Hepatocyte (in vitro differentiated cells): ENCODE results near the gene RNF208. TPM values are rescaled to one million over a fixed set of nuclear protein-coding genes. Genes with fewer than 3 reads are reported as not detected.

Experiments
- DNase-seq: peaks from one replicate; pipeline ENCODE4 v3.0.0-alpha.2; 2016; ENCODE audit warnings: low spot score
- H2AFZ ChIP-seq: fragments of 200-600 bp; sonication (generic); 2 replicates; pipeline ENCODE4 v1.6.0; 2016; ENCODE audit warnings: antibody characterized with exemption, mild to moderate bottlenecking
- H3K27ac ChIP-seq: fragments of 200-600 bp; sonication (generic); 2 replicates; pipeline ENCODE4 v1.5.1; 2016; ENCODE audit warnings: mild to moderate bottlenecking
- H3K27me3 ChIP-seq: fragments of 200-600 bp; sonication (generic); 2 replicates; pipeline ENCODE4 v1.6.1; 2016
- H3K36me3 ChIP-seq: fragments of 200-600 bp; sonication (generic); replicated peaks from 2 replicates; pipeline ENCODE4 v1.5.1; 2016; ENCODE audit warnings: low read depth; ENCODE audit not compliant: insufficient read depth
- H3K4me1 ChIP-seq: fragments of 200-600 bp; sonication (generic); 2 replicates; pipeline ENCODE4 v1.5.1; 2016; ENCODE audit warnings: mild to moderate bottlenecking, moderate library complexity; ENCODE audit not compliant: insufficient read depth
- H3K4me2 ChIP-seq: fragments of 200-600 bp; sonication (generic); 2 replicates; pipeline ENCODE4 v1.6.0; 2016
- H3K4me3 ChIP-seq: fragments of 200-600 bp; sonication (generic); 2 replicates; pipeline ENCODE4 v1.5.1; 2016; ENCODE audit warnings: mild to moderate bottlenecking
- H3K79me2 ChIP-seq: fragments of 200-600 bp; sonication (generic); 2 replicates; pipeline ENCODE4 v1.6.0; 2017; ENCODE audit warnings: mild to moderate bottlenecking
- H3K9me2 ChIP-seq: fragments of 200-600 bp; sonication (generic); replicated peaks from 2 replicates; pipeline ENCODE4 v1.6.0; 2017; ENCODE audit warnings: mild to moderate bottlenecking; ENCODE audit not compliant: insufficient read depth
- H3K9me3 ChIP-seq: fragments of 200-600 bp; sonication (generic); 2 replicates; pipeline ENCODE4 v1.5.1; 2016; ENCODE audit warnings: low read depth, mild to moderate bottlenecking
- H4K20me1 ChIP-seq: fragments of 200-600 bp; sonication (generic); 2 replicates; pipeline ENCODE4 v1.6.0; 2016; ENCODE audit warnings: mild to moderate bottlenecking; ENCODE audit not compliant: insufficient read depth, poor library complexity, severe bottlenecking
- CTCF ChIP-seq: fragments of 200-600 bp; sonication (generic); IDR thresholded peaks from 2 replicates; pipeline ENCODE4 v1.5.1; 2016; ENCODE audit warnings: antibody characterized with exemption, mild to moderate bottlenecking; ENCODE audit not compliant: poor library complexity
- EZH2 ChIP-seq: fragments of 200-600 bp; sonication (generic); IDR thresholded peaks from 2 replicates; pipeline ENCODE4 v1.6.1; 2016; ENCODE audit warnings: antibody characterized with exemption, mild to moderate bottlenecking, borderline replicate concordance
- EZH2phosphoT487 ChIP-seq: fragments of 200-600 bp; sonication (generic); IDR thresholded peaks from one replicate; pipeline ENCODE4 v1.6.1; 2018; ENCODE audit warnings: antibody characterized with exemption, mild to moderate bottlenecking, low read depth, moderate library complexity; ENCODE audit not compliant: unreplicated experiment, severe bottlenecking
- WGBS: methylation state at CpG from one replicate; pipeline ENCODE4 v1.1.6; 2016; ENCODE audit warnings: low lambda C conversion rate; ENCODE audit errors: missing lambda C conversion rate; 5-methylcytosine and 5-hydroxymethylcytosine counted together
- polyA plus RNA-seq: library from polyadenylated mRNA; unstranded; fragments of >200 nt; fragmentation: Nextera tagmentation; extraction: Ambion mirVana; gene quantifications from 2 replicates; pipeline ENCODE4 v1.2.1, GENCODE V29; 2016
- total RNA-seq: library from RNA; depleted of rRNA; stranded (reverse); fragments of >200 nt; gene quantifications from 2 replicates; pipeline ENCODE4 v1.2.3, GENCODE V29; 2014

RNF208 gene
- total and polyA plus RNA-seq, 2 experiments from 2014 or later = 1.6 to 3.3 TPM

GRCh38 chr9:137172901-137173795 lies 48.9 kb downstream of the RNF208 start:
- no peaks in the 10 kb centered on the region for H3K79me2 ChIP-seq
- no peaks in the 10 kb centered on the region for H3K36me3 ChIP-seq
- no peaks in the 10 kb centered on the region for H4K20me1 ChIP-seq
- no peaks in the 10 kb centered on the region for H3K9me2 ChIP-seq
- no peaks in the 10 kb centered on the region for H3K9me3 ChIP-seq
- peaks cover 12% of the 10 kb centered on the region for H3K4me1 ChIP-seq
- peaks cover 32% of the 10 kb centered on the region for H3K27me3 ChIP-seq
- no peak for DNase-seq
- H3K4me3 ChIP-seq = no peak overlapping the region
- 85% methylated on average over 19 of the region's 21 CpGs for whole genome bisulfite sequencing
- H3K4me2 ChIP-seq = no peak overlapping the region
- TF ChIP-seq EZH2 (no peak), CTCF (no peak), EZH2phosphoT487 (no peak)
- H3K27ac ChIP-seq = no peak overlapping the region
- no peak overlapping the region for H2AFZ ChIP-seq

- Histone ChIP-seq H3K4me2 (no peak overlapping the region), H4K20me1 (no peaks in the 10 kb centered on the region), H3K27ac (no peak overlapping the region), H3K9me2 (no peaks in the 10 kb centered on the region), H3K4me3 (no peak overlapping the region), H2AFZ (no peak overlapping the region), H3K9me3 (no peaks in the 10 kb centered on the region), H3K36me3 (no peaks in the 10 kb centered on the region), H3K27me3 (peaks cover 50% of the 10 kb centered on the region), H3K4me1 (peaks cover 17% of the 10 kb centered on the region), H3K79me2 (no peaks in the 10 kb centered on the region)
- 86% methylated on average over 21 of the region's 22 CpGs for WGBS
- DNase-seq = no peak
- TF ChIP-seq EZH2 (no peak), CTCF (no peak), EZH2phosphoT487 (no peak)
These were observed 50.7 kb downstream of the RNF208 start for GRCh38 chr9:137171149-137171900.

- no peaks in the 10 kb centered on the region for H3K9me2 ChIP-seq
- no peaks in the 10 kb centered on the region for H3K36me3 ChIP-seq
- TF ChIP-seq CTCF (no peak), EZH2 (no peak), EZH2phosphoT487 (no peak)
- no peak overlapping the region for H3K27ac ChIP-seq
- no peak overlapping the region for H3K4me3 ChIP-seq
- no peaks in the 10 kb centered on the region for H3K9me3 ChIP-seq
- H3K4me1 ChIP-seq = peaks cover 17% of the 10 kb centered on the region
- no peaks in the 10 kb centered on the region for H4K20me1 ChIP-seq
- 66% methylated on average over 14 of the region's 14 CpGs for WGBS
- DNase-seq = no peak
- peaks cover 57% of the 10 kb centered on the region for H3K27me3 ChIP-seq
- no peak overlapping the region for H2AFZ ChIP-seq
- H3K4me2 ChIP-seq = no peak overlapping the region
- H3K79me2 ChIP-seq = no peaks in the 10 kb centered on the region
These were observed 51.4 kb downstream of the RNF208 start for GRCh38 chr9:137170486-137171148.

Other genes starting within 250 kb of the RNF208 start
Only the 30 nearest of the 32 such genes appear.
- gene PAXX, start 229.8 kb downstream of the RNF208 start, total RNA-seq = 35.1 and 39.5 TPM in 2 replicates
- gene PAXX, start 229.8 kb downstream of the RNF208 start, polyA plus RNA-seq = 89.5 and 97.5 TPM in 2 replicates
- 6.6 and 9.9 TPM in 2 replicates for gene CLIC3, start 225.7 kb downstream of the RNF208 start, total RNA-seq
- gene CLIC3, start 225.7 kb downstream of the RNF208 start, polyA plus RNA-seq = 45.0 and 63.5 TPM in 2 replicates
- gene ABCA2, start 194.0 kb downstream of the RNF208 start, total RNA-seq = 12.7 and 14.6 TPM in 2 replicates
- gene ABCA2, start 194.0 kb downstream of the RNF208 start, polyA plus RNA-seq = 15.6 and 21.8 TPM in 2 replicates
- not detected in 2 replicates for gene FUT7, start 190.2 kb downstream of the RNF208 start, total RNA-seq
- 0.06 TPM in 1 of 2 replicates, not detected in the other for gene FUT7, start 190.2 kb downstream of the RNF208 start, polyA plus RNA-seq
- 12.3 and 12.7 TPM in 2 replicates for gene NPDC1, start 176.1 kb downstream of the RNF208 start, total RNA-seq
- 69.8 and 72.7 TPM in 2 replicates for gene NPDC1, start 176.1 kb downstream of the RNF208 start, polyA plus RNA-seq
- 1.8 and 2.3 TPM in 2 replicates for gene ENTPD2, start 168.2 kb downstream of the RNF208 start, total RNA-seq
- 1.1 and 3.2 TPM in 2 replicates for gene ENTPD2, start 168.2 kb downstream of the RNF208 start, polyA plus RNA-seq
- 4.6 and 7.5 TPM in 2 replicates for gene SAPCD2, start 151.7 kb downstream of the RNF208 start, total RNA-seq
- 4.8 and 5.6 TPM in 2 replicates for gene SAPCD2, start 151.7 kb downstream of the RNF208 start, polyA plus RNA-seq
- gene UAP1L1, start 144.7 kb downstream of the RNF208 start, total RNA-seq = 11.2 and 15.6 TPM in 2 replicates
- gene UAP1L1, start 144.7 kb downstream of the RNF208 start, polyA plus RNA-seq = 39.1 and 40.1 TPM in 2 replicates
- gene MAN1B1, start 135.3 kb downstream of the RNF208 start, total RNA-seq = 54.6 and 60.8 TPM in 2 replicates
- gene MAN1B1, start 135.3 kb downstream of the RNF208 start, polyA plus RNA-seq = 94.2 and 101 TPM in 2 replicates
- 206 and 207 TPM in 2 replicates for gene DPP7, start 107.5 kb downstream of the RNF208 start, total RNA-seq
- gene DPP7, start 107.5 kb downstream of the RNF208 start, polyA plus RNA-seq = 544 and 678 TPM in 2 replicates
- not detected in 2 replicates for gene GRIN1, start 83.1 kb downstream of the RNF208 start, total RNA-seq
- gene GRIN1, start 83.1 kb downstream of the RNF208 start, polyA plus RNA-seq = not detected in 2 replicates
- gene LRRC26, start 52.2 kb downstream of the RNF208 start, total RNA-seq = 0.73 and 1.1 TPM in 2 replicates
- 0.89 and 2.6 TPM in 2 replicates for gene LRRC26, start 52.2 kb downstream of the RNF208 start, polyA plus RNA-seq
- gene TMEM210, start 50.2 kb downstream of the RNF208 start, total RNA-seq = not detected in 2 replicates
- gene TMEM210, start 50.2 kb downstream of the RNF208 start, polyA plus RNA-seq = not detected in 2 replicates
- gene ANAPC2, start 33.7 kb downstream of the RNF208 start, total RNA-seq = 21.3 and 26.2 TPM in 2 replicates
- gene ANAPC2, start 33.7 kb downstream of the RNF208 start, polyA plus RNA-seq = 12.2 and 16.2 TPM in 2 replicates
- gene SSNA1, start 33.6 kb downstream of the RNF208 start, total RNA-seq = 74.3 and 82.2 TPM in 2 replicates
- gene SSNA1, start 33.6 kb downstream of the RNF208 start, polyA plus RNA-seq = 128 and 137 TPM in 2 replicates
- gene TPRN, start 21.5 kb downstream of the RNF208 start, total RNA-seq = 27.6 and 34.4 TPM in 2 replicates
- gene TPRN, start 21.5 kb downstream of the RNF208 start, polyA plus RNA-seq = 82.3 and 104 TPM in 2 replicates
- gene TMEM203, start 16.6 kb downstream of the RNF208 start, total RNA-seq = 37.6 and 43.5 TPM in 2 replicates
- 48.3 and 60.7 TPM in 2 replicates for gene TMEM203, start 16.6 kb downstream of the RNF208 start, polyA plus RNA-seq
- gene NDOR1, start 16.5 kb downstream of the RNF208 start, total RNA-seq = 4.4 and 7.8 TPM in 2 replicates
- 12.3 and 17.6 TPM in 2 replicates for gene NDOR1, start 16.5 kb downstream of the RNF208 start, polyA plus RNA-seq
- 1.4 and 2.4 TPM in 2 replicates for gene CYSRT1, start 2.9 kb upstream of the RNF208 start, total RNA-seq
- 2.1 and 4.3 TPM in 2 replicates for gene CYSRT1, start 2.9 kb upstream of the RNF208 start, polyA plus RNA-seq
- 0.68 and 1.4 TPM in 2 replicates for gene RNF224, start 5.3 kb upstream of the RNF208 start, total RNA-seq
- gene RNF224, start 5.3 kb upstream of the RNF208 start, polyA plus RNA-seq = 0.88 and 1.1 TPM in 2 replicates
- gene SLC34A3, start 8.7 kb upstream of the RNF208 start, total RNA-seq = 1.8 and 2.7 TPM in 2 replicates
- 2.1 and 4.7 TPM in 2 replicates for gene SLC34A3, start 8.7 kb upstream of the RNF208 start, polyA plus RNA-seq
- gene TUBB4B, start 19.0 kb upstream of the RNF208 start, total RNA-seq = 309 and 313 TPM in 2 replicates
- gene TUBB4B, start 19.0 kb upstream of the RNF208 start, polyA plus RNA-seq = 388 and 446 TPM in 2 replicates
- not detected in 2 replicates for gene STPG3, start 29.0 kb upstream of the RNF208 start, total RNA-seq
- gene STPG3, start 29.0 kb upstream of the RNF208 start, polyA plus RNA-seq = 1.5 and 2.5 TPM in 2 replicates
- 36.4 and 41.4 TPM in 2 replicates for gene NELFB, start 33.1 kb upstream of the RNF208 start, total RNA-seq
- gene NELFB, start 33.1 kb upstream of the RNF208 start, polyA plus RNA-seq = 61.1 and 63.5 TPM in 2 replicates
- 13.7 and 14.4 TPM in 2 replicates for gene TOR4A, start 55.5 kb upstream of the RNF208 start, total RNA-seq
- 8.0 and 10.1 TPM in 2 replicates for gene TOR4A, start 55.5 kb upstream of the RNF208 start, polyA plus RNA-seq
- gene NRARP, start 80.0 kb upstream of the RNF208 start, total RNA-seq = 5.3 and 8.2 TPM in 2 replicates
- 13.1 and 18.7 TPM in 2 replicates for gene NRARP, start 80.0 kb upstream of the RNF208 start, polyA plus RNA-seq
- 7.3 and 11.8 TPM in 2 replicates for gene EXD3, start 200.9 kb upstream of the RNF208 start, total RNA-seq
- 21.6 and 24.9 TPM in 2 replicates for gene EXD3, start 200.9 kb upstream of the RNF208 start, polyA plus RNA-seq
- 7.2 and 8.2 TPM in 2 replicates for gene NOXA1, start 201.2 kb upstream of the RNF208 start, total RNA-seq
- 12.5 and 13.9 TPM in 2 replicates for gene NOXA1, start 201.2 kb upstream of the RNF208 start, polyA plus RNA-seq
- gene ENTPD8, start 219.1 kb upstream of the RNF208 start, total RNA-seq = 6.1 and 7.1 TPM in 2 replicates
- gene ENTPD8, start 219.1 kb upstream of the RNF208 start, polyA plus RNA-seq = 14.2 and 16.5 TPM in 2 replicates
- gene NSMF, start 237.1 kb upstream of the RNF208 start, total RNA-seq = 37.2 and 39.5 TPM in 2 replicates
- gene NSMF, start 237.1 kb upstream of the RNF208 start, polyA plus RNA-seq = 51.6 and 54.7 TPM in 2 replicates